HG03139 (cell line): Measurements from ENCODE around the gene CACNA1C.
A peak's percentile ranks its signal among the peaks of the same experiment; 100 is the strongest.

Experiments used
- ATAC-seq: cut with Tn5 transposase; IDR thresholded peaks from one replicate; pipeline ENCODE4 v1.9.1; 2021; ENCODE audit not compliant: unreplicated experiment

CACNA1C gene

GRCh38 chr12:2052826-2053678 is at the start of gene CACNA1C:
Gene CACNA1C (plus strand): TSS chr12:2052987. CDS start chr12:2053563, 576 bp downstream.
- ATAC-seq = no peak

GRCh38 chr12:2003676-2004112 is 49.1 kb upstream of the CACNA1C start:
- no peak for ATAC-seq

- peak; percentile 97 for ATAC-seq
These were observed 48.5 kb upstream of the CACNA1C start, which contains the start of gene DCP1B for GRCh38 chr12:2004113-2004929. Gene DCP1B (minus strand): TSS chr12:2004457. CDS start chr12:2004431, 26 bp downstream.

GRCh38 chr12:2008677-2009076 is 44.1 kb upstream of the CACNA1C start:
- ATAC-seq = no peak

- no peak for ATAC-seq
These were observed 43.2 kb upstream of the CACNA1C start for GRCh38 chr12:2009623-2010022.

GRCh38 chr12:2011643-2012607 is 40.9 kb upstream of the CACNA1C start:
- no peak for ATAC-seq

- ATAC-seq = no peak
These were observed 39.7 kb upstream of the CACNA1C start for GRCh38 chr12:2013086-2013485.

GRCh38 chr12:2013527-2014223 is 39.1 kb upstream of the CACNA1C start:
- no peak for ATAC-seq

GRCh38 chr12:2014231-2014630 is 38.6 kb upstream of the CACNA1C start:
- ATAC-seq = no peak

- no peak for ATAC-seq
These were observed 35.8 kb upstream of the CACNA1C start for GRCh38 chr12:2016862-2017545.

GRCh38 chr12:2017546-2018337 is 35.0 kb upstream of the CACNA1C start:
- no peak for ATAC-seq

GRCh38 chr12:2018391-2018790 is 34.4 kb upstream of the CACNA1C start:
- no peak for ATAC-seq

- ATAC-seq = no peak
These were observed 33.7 kb upstream of the CACNA1C start for GRCh38 chr12:2019126-2019525.

GRCh38 chr12:2020511-2020910 is 32.3 kb upstream of the CACNA1C start:
- no peak for ATAC-seq

- no peak for ATAC-seq
These were observed 29.4 kb upstream of the CACNA1C start for GRCh38 chr12:2023365-2023764.

- ATAC-seq = no peak
These were observed 25.4 kb upstream of the CACNA1C start for GRCh38 chr12:2027351-2027750.

- no peak for ATAC-seq
These were observed 22.9 kb upstream of the CACNA1C start for GRCh38 chr12:2029851-2030250.

GRCh38 chr12:2032506-2032905 is 20.3 kb upstream of the CACNA1C start:
- no peak for ATAC-seq
